Tibial nerve (tissue), 4 donors: ENCODE measurements around the gene ZPLD1.

ENCODE experiments used
- EP300 ChIP-seq, 2 donors: sonication (generic); formaldehyde crosslinking; IDR thresholded peaks; one replicate each; pipeline ENCODE4 v1.6.1; 2017; ENCODE audit warnings: antibody characterized with exemption in 2 of 2, mild to moderate bottlenecking in 1 of 2
- POLR2A ChIP-seq, 2 donors: fragments of 450-650 bp; IDR thresholded peaks; one replicate each; pipeline ENCODE4 v1.6.1; 2017; ENCODE audit warnings: antibody characterized with exemption in 2 of 2, mild to moderate bottlenecking in 2 of 2, moderate library complexity in 2 of 2
- TF ChIP-seq, protein P1 (sequence below), 5 experiments: fragments of 200-600 bp in 3 of 5; fragments of 450-650 bp in 2 of 5; sonication (generic) in 3 of 5; IDR thresholded peaks; one replicate each; pipeline ENCODE4 v1.5.1; 2016 to 2019; ENCODE audit warnings: antibody characterized with exemption in 5 of 5, mild to moderate bottlenecking in 3 of 5, moderate library complexity in 2 of 5

DNA sequence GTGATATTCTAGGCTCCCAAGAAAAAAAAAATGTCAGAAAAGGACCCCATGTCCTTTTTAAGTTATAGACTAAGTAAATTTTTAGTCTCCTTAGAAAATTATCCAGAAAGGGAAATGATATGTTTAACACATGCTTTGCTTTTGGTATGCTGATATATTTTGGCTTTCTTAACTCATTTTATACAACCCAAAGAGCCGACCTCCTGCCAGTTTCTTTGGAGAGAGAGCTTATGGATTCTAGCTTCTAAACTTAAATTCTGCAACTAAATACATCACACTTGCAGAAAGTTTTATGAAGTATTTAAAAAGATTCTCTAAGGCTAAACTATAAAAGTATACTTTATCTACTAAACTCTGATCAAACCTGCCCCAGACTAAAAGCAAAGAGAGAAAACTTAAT lies 43.9 kb upstream of the ZPLD1 start:
- TF ChIP-seq, protein P1, sequence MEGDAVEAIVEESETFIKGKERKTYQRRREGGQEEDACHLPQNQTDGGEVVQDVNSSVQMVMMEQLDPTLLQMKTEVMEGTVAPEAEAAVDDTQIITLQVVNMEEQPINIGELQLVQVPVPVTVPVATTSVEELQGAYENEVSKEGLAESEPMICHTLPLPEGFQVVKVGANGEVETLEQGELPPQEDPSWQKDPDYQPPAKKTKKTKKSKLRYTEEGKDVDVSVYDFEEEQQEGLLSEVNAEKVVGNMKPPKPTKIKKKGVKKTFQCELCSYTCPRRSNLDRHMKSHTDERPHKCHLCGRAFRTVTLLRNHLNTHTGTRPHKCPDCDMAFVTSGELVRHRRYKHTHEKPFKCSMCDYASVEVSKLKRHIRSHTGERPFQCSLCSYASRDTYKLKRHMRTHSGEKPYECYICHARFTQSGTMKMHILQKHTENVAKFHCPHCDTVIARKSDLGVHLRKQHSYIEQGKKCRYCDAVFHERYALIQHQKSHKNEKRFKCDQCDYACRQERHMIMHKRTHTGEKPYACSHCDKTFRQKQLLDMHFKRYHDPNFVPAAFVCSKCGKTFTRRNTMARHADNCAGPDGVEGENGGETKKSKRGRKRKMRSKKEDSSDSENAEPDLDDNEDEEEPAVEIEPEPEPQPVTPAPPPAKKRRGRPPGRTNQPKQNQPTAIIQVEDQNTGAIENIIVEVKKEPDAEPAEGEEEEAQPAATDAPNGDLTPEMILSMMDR (IDR thresholded peaks at IDR 0.05), result no peak
- TF ChIP-seq POLR2A (IDR thresholded peaks at IDR 0.05), result no peak
- no peak for TF ChIP-seq EP300 (IDR thresholded peaks at IDR 0.05)
